ENCODE results near the gene SORCS2.

DNA sequence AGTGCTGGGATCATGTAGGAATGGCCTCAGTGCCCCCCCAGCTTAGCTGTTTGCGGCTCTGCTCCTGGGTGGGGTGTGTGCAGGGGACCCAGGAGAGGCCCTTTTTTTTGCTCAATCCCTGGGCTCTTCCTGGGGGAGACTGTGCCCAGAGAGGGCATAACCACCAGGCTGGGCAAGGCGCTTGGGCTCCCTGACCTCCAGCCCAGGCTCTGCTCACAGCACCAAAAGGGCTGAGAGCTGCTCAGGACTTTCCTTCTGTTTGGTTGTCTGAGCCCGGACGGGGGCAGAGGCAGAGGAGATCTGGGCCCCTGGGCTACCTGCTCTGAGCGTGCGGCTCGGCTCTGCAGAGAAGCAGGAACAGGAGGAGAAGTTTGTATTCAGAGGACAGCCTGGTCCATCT lies 177.7 kb downstream of the SORCS2 start:
- no peak for TF ChIP-seq EZH2 (IDR thresholded peaks at IDR 0.05; ENCODE audit: borderline replicate concordance, low read depth, low read length, severe bottlenecking)
- TF ChIP-seq, protein P1, sequence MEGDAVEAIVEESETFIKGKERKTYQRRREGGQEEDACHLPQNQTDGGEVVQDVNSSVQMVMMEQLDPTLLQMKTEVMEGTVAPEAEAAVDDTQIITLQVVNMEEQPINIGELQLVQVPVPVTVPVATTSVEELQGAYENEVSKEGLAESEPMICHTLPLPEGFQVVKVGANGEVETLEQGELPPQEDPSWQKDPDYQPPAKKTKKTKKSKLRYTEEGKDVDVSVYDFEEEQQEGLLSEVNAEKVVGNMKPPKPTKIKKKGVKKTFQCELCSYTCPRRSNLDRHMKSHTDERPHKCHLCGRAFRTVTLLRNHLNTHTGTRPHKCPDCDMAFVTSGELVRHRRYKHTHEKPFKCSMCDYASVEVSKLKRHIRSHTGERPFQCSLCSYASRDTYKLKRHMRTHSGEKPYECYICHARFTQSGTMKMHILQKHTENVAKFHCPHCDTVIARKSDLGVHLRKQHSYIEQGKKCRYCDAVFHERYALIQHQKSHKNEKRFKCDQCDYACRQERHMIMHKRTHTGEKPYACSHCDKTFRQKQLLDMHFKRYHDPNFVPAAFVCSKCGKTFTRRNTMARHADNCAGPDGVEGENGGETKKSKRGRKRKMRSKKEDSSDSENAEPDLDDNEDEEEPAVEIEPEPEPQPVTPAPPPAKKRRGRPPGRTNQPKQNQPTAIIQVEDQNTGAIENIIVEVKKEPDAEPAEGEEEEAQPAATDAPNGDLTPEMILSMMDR (IDR thresholded peaks at IDR 0.05; ENCODE audit: borderline replicate concordance, extremely low read depth, low read length, poor library complexity, severe bottlenecking), result no peak
